ENCODE data around the gene C14orf93.

DNA sequence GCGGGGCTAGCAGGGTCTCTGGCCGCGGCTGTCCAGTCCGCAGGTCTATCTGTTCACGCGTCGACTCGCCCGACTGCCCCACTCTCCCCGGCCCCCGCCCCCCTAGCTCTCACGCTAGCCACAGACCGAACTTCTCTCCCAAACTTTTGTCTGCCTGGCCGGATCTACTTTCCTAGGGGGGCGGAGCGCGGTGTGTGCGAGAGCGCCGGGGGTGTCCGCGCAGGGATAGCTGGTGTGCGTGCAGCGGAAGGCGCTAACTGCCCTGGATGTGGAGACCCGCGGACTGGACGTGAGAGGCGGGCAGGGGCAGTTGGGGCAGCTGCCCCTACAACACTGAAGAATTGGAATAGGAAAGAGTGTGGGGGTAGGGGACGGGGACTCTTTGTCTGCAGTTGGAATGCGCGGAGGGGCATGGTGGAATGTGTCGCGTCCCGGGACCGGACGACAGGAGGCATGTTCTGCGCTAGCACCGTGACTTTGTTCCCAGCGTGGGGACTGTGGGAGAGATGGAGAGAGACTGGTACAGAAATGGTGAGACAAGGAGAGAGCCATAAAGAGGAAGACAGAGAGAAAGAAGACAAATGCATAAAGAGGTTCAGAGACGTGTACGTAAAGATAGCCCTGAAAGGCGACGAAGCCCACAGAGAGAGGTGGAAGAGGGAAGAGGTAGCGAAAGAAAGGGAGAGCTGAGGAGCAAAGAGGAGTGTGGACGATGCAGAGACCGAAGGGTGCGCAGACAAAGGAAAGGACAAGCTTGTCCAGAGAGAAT lies 27.3 kb downstream of the C14orf93 start, which contains the start of gene AJUBA:
- TF ChIP-seq EZH2phosphoT487 (IDR thresholded peaks at IDR 0.05; ENCODE audit: low read depth) = no peak
- TF ChIP-seq, protein P1, sequence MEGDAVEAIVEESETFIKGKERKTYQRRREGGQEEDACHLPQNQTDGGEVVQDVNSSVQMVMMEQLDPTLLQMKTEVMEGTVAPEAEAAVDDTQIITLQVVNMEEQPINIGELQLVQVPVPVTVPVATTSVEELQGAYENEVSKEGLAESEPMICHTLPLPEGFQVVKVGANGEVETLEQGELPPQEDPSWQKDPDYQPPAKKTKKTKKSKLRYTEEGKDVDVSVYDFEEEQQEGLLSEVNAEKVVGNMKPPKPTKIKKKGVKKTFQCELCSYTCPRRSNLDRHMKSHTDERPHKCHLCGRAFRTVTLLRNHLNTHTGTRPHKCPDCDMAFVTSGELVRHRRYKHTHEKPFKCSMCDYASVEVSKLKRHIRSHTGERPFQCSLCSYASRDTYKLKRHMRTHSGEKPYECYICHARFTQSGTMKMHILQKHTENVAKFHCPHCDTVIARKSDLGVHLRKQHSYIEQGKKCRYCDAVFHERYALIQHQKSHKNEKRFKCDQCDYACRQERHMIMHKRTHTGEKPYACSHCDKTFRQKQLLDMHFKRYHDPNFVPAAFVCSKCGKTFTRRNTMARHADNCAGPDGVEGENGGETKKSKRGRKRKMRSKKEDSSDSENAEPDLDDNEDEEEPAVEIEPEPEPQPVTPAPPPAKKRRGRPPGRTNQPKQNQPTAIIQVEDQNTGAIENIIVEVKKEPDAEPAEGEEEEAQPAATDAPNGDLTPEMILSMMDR (IDR thresholded peaks at IDR 0.05; ENCODE audit: low read depth, low read length) = no peak

All from OCI-LY3 (cell line).